Breast epithelium (tissue), 3 donors: ENCODE results near the gene PCNX2.

ENCODE experiments used
- POLR2A ChIP-seq: fragments of 450-650 bp; IDR thresholded peaks from one replicate; pipeline ENCODE4 v1.6.1; 2016; ENCODE audit warnings: antibody characterized with exemption, mild to moderate bottlenecking, moderate library complexity
- POLR2AphosphoS5 ChIP-seq, 3 donors: sonication (generic); formaldehyde crosslinking; IDR thresholded peaks; one replicate each; pipeline ENCODE4 v1.6.1; 2017; ENCODE audit warnings: antibody characterized with exemption in 3 of 3
- TF ChIP-seq, protein P1 (sequence below), 3 donors: fragments of 450-650 bp; IDR thresholded peaks; one replicate each; pipeline ENCODE4 v1.5.1; 2016 to 2017; ENCODE audit warnings: antibody characterized with exemption in 3 of 3, mild to moderate bottlenecking in 3 of 3, moderate library complexity in 3 of 3

DNA sequence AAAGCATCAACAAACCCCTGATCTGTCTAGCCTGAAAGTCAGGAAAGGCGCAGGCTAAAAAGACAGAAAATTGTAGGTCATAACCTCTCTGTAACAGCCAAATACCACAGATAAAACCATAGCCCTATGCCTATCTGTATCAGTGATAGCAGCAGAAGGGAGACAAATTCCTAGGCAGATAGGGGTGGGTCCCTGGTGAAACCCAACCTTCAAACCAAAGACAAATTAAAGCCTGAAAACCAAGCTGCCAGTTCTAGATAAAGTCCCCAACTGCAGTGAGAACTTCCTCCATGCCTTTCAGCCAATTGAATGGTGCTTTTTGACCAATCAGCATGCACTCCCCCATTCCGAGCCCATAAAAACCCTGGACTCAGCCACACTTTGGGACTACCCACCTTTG lies 229.8 kb downstream of the PCNX2 start:
- TF ChIP-seq, protein P1, sequence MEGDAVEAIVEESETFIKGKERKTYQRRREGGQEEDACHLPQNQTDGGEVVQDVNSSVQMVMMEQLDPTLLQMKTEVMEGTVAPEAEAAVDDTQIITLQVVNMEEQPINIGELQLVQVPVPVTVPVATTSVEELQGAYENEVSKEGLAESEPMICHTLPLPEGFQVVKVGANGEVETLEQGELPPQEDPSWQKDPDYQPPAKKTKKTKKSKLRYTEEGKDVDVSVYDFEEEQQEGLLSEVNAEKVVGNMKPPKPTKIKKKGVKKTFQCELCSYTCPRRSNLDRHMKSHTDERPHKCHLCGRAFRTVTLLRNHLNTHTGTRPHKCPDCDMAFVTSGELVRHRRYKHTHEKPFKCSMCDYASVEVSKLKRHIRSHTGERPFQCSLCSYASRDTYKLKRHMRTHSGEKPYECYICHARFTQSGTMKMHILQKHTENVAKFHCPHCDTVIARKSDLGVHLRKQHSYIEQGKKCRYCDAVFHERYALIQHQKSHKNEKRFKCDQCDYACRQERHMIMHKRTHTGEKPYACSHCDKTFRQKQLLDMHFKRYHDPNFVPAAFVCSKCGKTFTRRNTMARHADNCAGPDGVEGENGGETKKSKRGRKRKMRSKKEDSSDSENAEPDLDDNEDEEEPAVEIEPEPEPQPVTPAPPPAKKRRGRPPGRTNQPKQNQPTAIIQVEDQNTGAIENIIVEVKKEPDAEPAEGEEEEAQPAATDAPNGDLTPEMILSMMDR (IDR thresholded peaks at IDR 0.05): no peak
- TF ChIP-seq POLR2A (no peak), POLR2AphosphoS5 (IDR thresholded peaks at IDR 0.05) (no peak)
